Measurements from ENCODE around the gene EPHB6. TPM values are rescaled to one million over a fixed set of nuclear protein-coding genes. Genes with fewer than 3 reads are reported as not detected.

The EPHB6 gene
- total RNA-seq, 1 donor from 2014 or later: 3.3 TPM

GRCh38 chr7:142887282-142888015, 32.6 kb downstream of the EPHB6 start:
- ATAC-seq (no peak), DNase-seq (ENCODE audit: missing footprints) (no peak)
- intact Hi-C loops (cut with DNase I): no loop called here

- intact Hi-C loops (cut with DNase I): no loop called here
- ATAC-seq: no peak
- DNase-seq (ENCODE audit: missing footprints): no peak
These were observed 34.9 kb downstream of the EPHB6 start for GRCh38 chr7:142889816-142890215.

- ATAC-seq: no peak
These were observed 36.1 kb downstream of the EPHB6 start for GRCh38 chr7:142890874-142891485.

GRCh38 chr7:142891490-142892082, 36.7 kb downstream of the EPHB6 start:
- ATAC-seq (no peak), DNase-seq (ENCODE audit: missing footprints) (no peak)
- intact Hi-C loops (cut with DNase I): no loop called here

More at GRCh38 chr7:142890874-142891485, 36.1 kb downstream of the EPHB6 start:
- DNase-seq (ENCODE audit: missing footprints): no peak
- intact Hi-C loops (cut with DNase I): no loop called here

- intact Hi-C loops (cut with DNase I): no loop called here
- DNase-seq (ENCODE audit: missing footprints): no peak
- no peak for ATAC-seq
These were observed 38.1 kb downstream of the EPHB6 start for GRCh38 chr7:142892951-142893350.

GRCh38 chr7:142894112-142894984, 39.5 kb downstream of the EPHB6 start:
- no peak for DNase-seq (ENCODE audit: missing footprints)
- no peak for ATAC-seq
- intact Hi-C loops (cut with DNase I): no loop called here

GRCh38 chr7:142894985-142895593, 40.2 kb downstream of the EPHB6 start:
- intact Hi-C loops (cut with DNase I): no loop called here
- ATAC-seq (no peak), DNase-seq (ENCODE audit: missing footprints) (no peak)

GRCh38 chr7:142896151-142896550, 41.3 kb downstream of the EPHB6 start:
- DNase-seq (ENCODE audit: missing footprints) (no peak), ATAC-seq (no peak)
- intact Hi-C loops (cut with DNase I): no loop called here

GRCh38 chr7:142896741-142897379, 42.0 kb downstream of the EPHB6 start:
- no peak for ATAC-seq
- intact Hi-C loops (cut with DNase I): no loop called here
- DNase-seq (ENCODE audit: missing footprints): no peak

- intact Hi-C loops (cut with DNase I): no loop called here
- DNase-seq (ENCODE audit: missing footprints): no peak
- no peak for ATAC-seq
These were observed 42.8 kb downstream of the EPHB6 start for GRCh38 chr7:142897691-142898090.

- intact Hi-C loops (cut with DNase I): no loop called here
- DNase-seq (ENCODE audit: missing footprints) (no peak), ATAC-seq (no peak)
These were observed 43.7 kb downstream of the EPHB6 start for GRCh38 chr7:142898377-142899170.

GRCh38 chr7:142899661-142900060, 44.8 kb downstream of the EPHB6 start:
- intact Hi-C loops (cut with DNase I): no loop called here
- no peak for ATAC-seq
- no peak for DNase-seq (ENCODE audit: missing footprints)

- intact Hi-C loops (cut with DNase I): no loop called here
- DNase-seq (ENCODE audit: missing footprints): no peak
- no peak for ATAC-seq
These were observed 46.8 kb downstream of the EPHB6 start for GRCh38 chr7:142901426-142902259.

GRCh38 chr7:142904128-142904527, 49.3 kb downstream of the EPHB6 start:
- intact Hi-C loops (cut with DNase I): no loop called here
- ATAC-seq (no peak), DNase-seq (ENCODE audit: missing footprints) (no peak)

GRCh38 chr7:142905759-142906158, 50.9 kb downstream of the EPHB6 start:
- no peak for ATAC-seq
- intact Hi-C loops (cut with DNase I): no loop called here
- no peak for DNase-seq (ENCODE audit: missing footprints)

GRCh38 chr7:142906643-142907042, 51.8 kb downstream of the EPHB6 start:
- DNase-seq (ENCODE audit: missing footprints) (no peak), ATAC-seq (no peak)
- intact Hi-C loops (cut with DNase I): no loop called here

GRCh38 chr7:142908290-142908689, 53.4 kb downstream of the EPHB6 start:
- no peak for DNase-seq (ENCODE audit: missing footprints)
- ATAC-seq: no peak
- intact Hi-C loops (cut with DNase I): no loop called here

Measured in Right ventricle myocardium inferior (tissue), 1 donor.